CD14-positive monocyte (primary cell): Measurements from ENCODE around the gene EML4. TPM values are rescaled to one million over a fixed set of nuclear protein-coding genes. Genes with fewer than 3 reads are reported as not detected.

Experiments used
- DNase-seq, 3 donors: peaks; one replicate each; pipeline ENCODE4 v3.0.0-alpha.2; 2011 to 2022
- H2AFZ ChIP-seq: 2 replicates; pipeline ENCODE4 v1.6.0; 2012; ENCODE audit warnings: mild to moderate bottlenecking, low read depth, low read length, inconsistent platforms; ENCODE audit not compliant: insufficient read depth, poor library complexity, severe bottlenecking
- H3K27ac ChIP-seq, 2 donors: 1 replicate in 1 of 2; 2 replicates in 1 of 2; pipeline ENCODE4 v1.5.1; 2012 to 2013; ENCODE audit warnings: low read length in 2 of 2, control low read depth in 1 of 2, inconsistent platforms in 1 of 2, low read depth in 1 of 2, mild to moderate bottlenecking in 1 of 2
- H3K27me3 ChIP-seq, 2 donors: one replicate each; pipeline versions ENCODE4 v1.6.0 to v1.6.1; 2011 to 2013; ENCODE audit warnings: low read length in 2 of 2; ENCODE audit not compliant: control insufficient read depth in 2 of 2, insufficient read depth in 2 of 2
- H3K36me3 ChIP-seq, 2 donors: replicated peaks in 1 of 2; 1 replicate in 1 of 2; 2 replicates in 1 of 2; pipeline versions ENCODE4 v1.5.1 to v1.6.1; 2012 to 2013; ENCODE audit warnings: low read length in 2 of 2, control low read depth in 1 of 2, inconsistent platforms in 1 of 2, mild to moderate bottlenecking in 1 of 2; ENCODE audit not compliant: insufficient read depth in 2 of 2, control insufficient read depth in 1 of 2
- H3K4me1 ChIP-seq, 2 donors: 1 replicate in 1 of 2; 2 replicates in 1 of 2; pipeline versions ENCODE4 v1.5.1 to v1.6.1; 2012 to 2013; ENCODE audit warnings: low read length in 2 of 2, control low read depth in 1 of 2, inconsistent platforms in 1 of 2, mild to moderate bottlenecking in 1 of 2, moderate library complexity in 1 of 2; ENCODE audit not compliant: insufficient read depth in 2 of 2, control insufficient read depth in 1 of 2
- H3K4me2 ChIP-seq: replicated peaks from 2 replicates; pipeline ENCODE3; 2012; ENCODE audit warnings: low read length, moderate library complexity, mild to moderate bottlenecking; ENCODE audit not compliant: poor library complexity, severe bottlenecking; ENCODE audit errors: extremely low read depth
- H3K4me3 ChIP-seq, 3 experiments: fragments of 200-600 bp in 1 of 3; sonication (generic) in 1 of 3; replicated peaks in 1 of 3; 1 replicate in 2 of 3; 2 replicates in 1 of 3; pipeline ENCODE4 v1.5.1; 2011 to 2013; ENCODE audit warnings: low read length in 3 of 3, mild to moderate bottlenecking in 3 of 3, control low read depth in 2 of 3, low read depth in 2 of 3, inconsistent platforms in 1 of 3, moderate library complexity in 1 of 3
- H3K79me2 ChIP-seq: 2 replicates; pipeline ENCODE4 v1.6.0; 2012; ENCODE audit warnings: mild to moderate bottlenecking, control low read depth, inconsistent platforms, low read length, moderate library complexity; ENCODE audit not compliant: insufficient read depth
- H3K9ac ChIP-seq: 2 replicates; pipeline ENCODE4 v1.6.0; 2017; ENCODE audit warnings: low read length, mild to moderate bottlenecking; ENCODE audit not compliant: insufficient read depth, poor library complexity, severe bottlenecking
- H3K9me3 ChIP-seq, 2 donors: replicated peaks in 1 of 2; 1 replicate in 1 of 2; 2 replicates in 1 of 2; pipeline versions ENCODE4 v1.5.1 to v1.6.1; 2012 to 2013; ENCODE audit warnings: low read length in 2 of 2, control low read depth in 1 of 2; ENCODE audit not compliant: control insufficient read depth in 1 of 2, insufficient read depth in 1 of 2
- H4K20me1 ChIP-seq: 2 replicates; pipeline ENCODE4 v1.6.0; 2012; ENCODE audit warnings: mild to moderate bottlenecking, low read length, control low read depth, moderate library complexity; ENCODE audit not compliant: insufficient read depth
- H3K27ac Mint-ChIP-seq, 7 donors: one replicate each; pipeline ENCODE4 v1.8.0; 2020; ENCODE audit warnings: mild to moderate bottlenecking in 7 of 7, mixed read lengths in 7 of 7, moderate library complexity in 6 of 7, inconsistent platforms in 2 of 7
- H3K27me3 Mint-ChIP-seq, 3 donors: one replicate each; pipeline ENCODE4 v1.8.0; 2021 to 2022; ENCODE audit warnings: low read depth in 3 of 3, mild to moderate bottlenecking in 3 of 3, mixed read lengths in 3 of 3, moderate library complexity in 3 of 3, inconsistent platforms in 1 of 3
- H3K36me3 Mint-ChIP-seq, 2 donors: one replicate each; pipeline ENCODE4 v1.8.0; 2020; ENCODE audit warnings: mixed read lengths in 2 of 2, inconsistent platforms in 1 of 2, mild to moderate bottlenecking in 1 of 2
- H3K4me1 Mint-ChIP-seq: one replicate; pipeline ENCODE4 v1.8.0; 2020; ENCODE audit warnings: mild to moderate bottlenecking, mixed read lengths
- H3K4me3 Mint-ChIP-seq, 2 donors: one replicate each; pipeline ENCODE4 v1.8.0; 2020; ENCODE audit warnings: mild to moderate bottlenecking in 2 of 2, mixed read lengths in 2 of 2, moderate library complexity in 1 of 2
- H3K9me3 Mint-ChIP-seq, 7 donors: one replicate each; pipeline ENCODE4 v1.8.0; 2020 to 2022; ENCODE audit warnings: mixed read lengths in 7 of 7, mild to moderate bottlenecking in 6 of 7, moderate library complexity in 6 of 7, inconsistent platforms in 2 of 7
- WGBS: methylation state at CpG from one replicate; pipeline ENCODE4 v1.1.5; 2013; ENCODE audit warnings: missing lambda C conversion rate; ENCODE audit not compliant: insufficient coverage; 5-methylcytosine and 5-hydroxymethylcytosine counted together
- intact Hi-C, 2 donors: fragments of 100-400 bp; cut with micrococcal nuclease; formaldehyde crosslinking; loops; one replicate each; pipeline versions ENCODE4 v1.15.0 to v1.15.1; 2023
- polyA plus RNA-seq, 3 donors: library from polyadenylated mRNA; depleted of rRNA in 1 of 3; unstranded in 2 of 3; stranded (reverse) in 1 of 3; fragments of 300-500 nt in 2 of 3; fragments of >200 nt in 1 of 3; fragmentation: Illumina TruSeq in 2 of 3; gene quantifications; 1 replicate in 2 of 3; 2 replicates in 1 of 3; pipeline ENCODE4 v1.2.3, GENCODE V29; 2012 to 2021
- TF ChIP-seq, protein P1 (sequence below): fragments of 200-600 bp; IDR thresholded peaks from one replicate; pipeline ENCODE4 v1.8.0; 2022; ENCODE audit warnings: antibody characterized with exemption, mild to moderate bottlenecking

EML4 gene
- polyA plus RNA-seq, 3 donors, result 11.5 to 24.3 (median 15.0) TPM

DNA sequence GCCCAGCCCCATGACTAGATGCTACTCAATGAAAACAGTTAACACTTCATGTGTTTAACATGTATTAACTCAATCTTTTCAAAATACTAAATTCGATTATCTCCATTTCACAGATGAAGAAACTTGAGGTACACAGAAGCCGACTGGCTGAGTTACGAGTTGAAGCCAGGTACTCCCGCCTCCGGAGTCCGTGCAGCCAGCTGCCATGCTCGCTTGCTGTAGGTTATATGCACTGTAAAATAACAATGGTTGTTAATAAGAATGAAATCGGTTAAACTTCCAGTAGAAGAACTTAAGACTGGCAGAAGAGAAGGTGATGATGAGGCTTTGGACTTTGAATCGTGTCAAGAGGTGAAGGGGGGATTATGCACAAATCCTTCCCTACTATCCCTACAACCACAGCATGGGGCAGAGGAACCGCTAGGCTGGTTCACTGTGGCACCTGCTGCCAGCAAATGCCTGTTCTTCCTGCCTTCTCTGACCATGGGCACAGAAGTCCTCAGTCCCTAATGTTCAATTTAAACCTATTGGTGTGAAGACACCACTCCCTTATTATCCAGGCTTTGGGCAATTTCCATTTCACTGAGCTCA is 166.5 kb downstream of the EML4 start:
- Histone ChIP-seq H3K9ac (no peak overlapping the region), H4K20me1 (peaks cover 25% of the 10 kb centered on the region), H2AFZ (no peak overlapping the region), H3K36me3 (peaks cover 39 to 98% of the 10 kb centered on the region in 2 donors), H3K27me3 (no peaks in the 10 kb centered on the region), H3K4me2 (no peak overlapping the region), H3K9me3 (no peaks in the 10 kb centered on the region), H3K79me2 (peaks cover 4% of the 10 kb centered on the region), H3K27ac (no peak overlapping the region), H3K4me1 (no peaks in the 10 kb centered on the region), H3K4me3 (no peak overlapping the region)
- intact Hi-C loops, result no loop called here
- Mint-ChIP-seq H3K27ac (peak overlapping the region in 2 of 7 donors; percentile 12 to 44), H3K4me1 (no peaks in the 10 kb centered on the region), H3K36me3 (peaks cover 75 to 82% of the 10 kb centered on the region in 2 donors), H3K9me3 (peaks cover 0 to 11% (median 0%) of the 10 kb centered on the region in 7 donors), H3K4me3 (no peak overlapping the region), H3K27me3 (peaks cover 0 to 3% (median 0%) of the 10 kb centered on the region in 3 donors)
- TF ChIP-seq, protein P1, sequence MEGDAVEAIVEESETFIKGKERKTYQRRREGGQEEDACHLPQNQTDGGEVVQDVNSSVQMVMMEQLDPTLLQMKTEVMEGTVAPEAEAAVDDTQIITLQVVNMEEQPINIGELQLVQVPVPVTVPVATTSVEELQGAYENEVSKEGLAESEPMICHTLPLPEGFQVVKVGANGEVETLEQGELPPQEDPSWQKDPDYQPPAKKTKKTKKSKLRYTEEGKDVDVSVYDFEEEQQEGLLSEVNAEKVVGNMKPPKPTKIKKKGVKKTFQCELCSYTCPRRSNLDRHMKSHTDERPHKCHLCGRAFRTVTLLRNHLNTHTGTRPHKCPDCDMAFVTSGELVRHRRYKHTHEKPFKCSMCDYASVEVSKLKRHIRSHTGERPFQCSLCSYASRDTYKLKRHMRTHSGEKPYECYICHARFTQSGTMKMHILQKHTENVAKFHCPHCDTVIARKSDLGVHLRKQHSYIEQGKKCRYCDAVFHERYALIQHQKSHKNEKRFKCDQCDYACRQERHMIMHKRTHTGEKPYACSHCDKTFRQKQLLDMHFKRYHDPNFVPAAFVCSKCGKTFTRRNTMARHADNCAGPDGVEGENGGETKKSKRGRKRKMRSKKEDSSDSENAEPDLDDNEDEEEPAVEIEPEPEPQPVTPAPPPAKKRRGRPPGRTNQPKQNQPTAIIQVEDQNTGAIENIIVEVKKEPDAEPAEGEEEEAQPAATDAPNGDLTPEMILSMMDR, result no peak
- DNase-seq, result no peak
- 100% methylated on average over 6 of the region's 10 CpGs for WGBS

DNA sequence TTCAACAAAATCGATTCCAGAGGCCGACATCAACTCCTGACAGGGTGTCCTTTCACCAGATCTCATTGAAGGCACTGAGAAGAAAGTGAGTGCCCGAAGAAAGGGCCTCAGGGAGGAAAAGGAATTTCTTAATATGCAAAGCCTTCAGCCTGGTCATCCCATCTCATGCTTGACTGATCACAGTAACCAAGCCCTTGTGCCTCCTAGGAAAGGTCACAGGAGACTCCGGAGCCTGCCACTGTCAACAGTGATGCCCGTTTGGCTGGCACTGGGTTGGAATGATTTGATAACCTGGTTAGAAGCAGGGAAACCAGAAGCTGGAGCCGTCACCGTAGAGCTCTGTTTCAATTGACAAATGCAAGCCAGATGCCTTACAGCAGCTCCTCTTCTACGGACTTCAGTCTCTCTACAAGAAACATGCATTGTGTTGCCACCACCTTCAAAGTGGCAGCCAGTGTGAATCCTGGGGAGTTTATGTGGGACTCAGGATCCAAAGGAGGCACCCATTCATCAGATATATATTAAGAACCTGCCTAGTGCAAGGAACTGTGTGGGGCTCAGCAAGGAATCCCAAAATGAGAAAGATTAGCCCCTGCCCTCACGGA is 167.3 kb downstream of the EML4 start:
- H3K9me3 Mint-ChIP-seq, result peaks cover 0 to 13% (median 0%) of the 10 kb centered on the region in 7 donors
- no peaks in the 10 kb centered on the region for H3K4me1 ChIP-seq
- no peak overlapping the region for H3K4me3 ChIP-seq
- peaks cover 72 to 85% of the 10 kb centered on the region in 2 donors for H3K36me3 Mint-ChIP-seq
- H3K27me3 ChIP-seq, result no peaks in the 10 kb centered on the region
- DNase-seq, result no peak
- no peaks in the 10 kb centered on the region for H3K4me1 Mint-ChIP-seq
- H2AFZ ChIP-seq, result no peak overlapping the region
- TF ChIP-seq, protein P1, result no peak
- no peak overlapping the region for H3K4me3 Mint-ChIP-seq
- no peak overlapping the region for H3K27ac Mint-ChIP-seq
- no peak overlapping the region for H3K27ac ChIP-seq
- peaks cover 33% of the 10 kb centered on the region for H4K20me1 ChIP-seq
- no peak overlapping the region for H3K4me2 ChIP-seq
- H3K79me2 ChIP-seq, result peaks cover 4% of the 10 kb centered on the region
- intact Hi-C loops, result no loop called here
- H3K9me3 ChIP-seq, result no peaks in the 10 kb centered on the region
- 98% methylated on average over 6 of the region's 9 CpGs for WGBS
- no peak overlapping the region for H3K9ac ChIP-seq
- peaks cover 30 to 98% of the 10 kb centered on the region in 2 donors for H3K36me3 ChIP-seq
- peaks cover 0 to 3% (median 0%) of the 10 kb centered on the region in 3 donors for H3K27me3 Mint-ChIP-seq
